ENCODE data around the gene PTPRE. TPM values are rescaled to one million over a fixed set of nuclear protein-coding genes. Genes with fewer than 3 reads are reported as not detected.
"Not testable (repeated sequence)": the region's sequence is repeated elsewhere in the genome, so short reads cannot be mapped to it uniquely, and the experiment has no call there.

The PTPRE gene
- total RNA-seq, 1 donor from 2014 or later: 3.6 TPM

DNA sequence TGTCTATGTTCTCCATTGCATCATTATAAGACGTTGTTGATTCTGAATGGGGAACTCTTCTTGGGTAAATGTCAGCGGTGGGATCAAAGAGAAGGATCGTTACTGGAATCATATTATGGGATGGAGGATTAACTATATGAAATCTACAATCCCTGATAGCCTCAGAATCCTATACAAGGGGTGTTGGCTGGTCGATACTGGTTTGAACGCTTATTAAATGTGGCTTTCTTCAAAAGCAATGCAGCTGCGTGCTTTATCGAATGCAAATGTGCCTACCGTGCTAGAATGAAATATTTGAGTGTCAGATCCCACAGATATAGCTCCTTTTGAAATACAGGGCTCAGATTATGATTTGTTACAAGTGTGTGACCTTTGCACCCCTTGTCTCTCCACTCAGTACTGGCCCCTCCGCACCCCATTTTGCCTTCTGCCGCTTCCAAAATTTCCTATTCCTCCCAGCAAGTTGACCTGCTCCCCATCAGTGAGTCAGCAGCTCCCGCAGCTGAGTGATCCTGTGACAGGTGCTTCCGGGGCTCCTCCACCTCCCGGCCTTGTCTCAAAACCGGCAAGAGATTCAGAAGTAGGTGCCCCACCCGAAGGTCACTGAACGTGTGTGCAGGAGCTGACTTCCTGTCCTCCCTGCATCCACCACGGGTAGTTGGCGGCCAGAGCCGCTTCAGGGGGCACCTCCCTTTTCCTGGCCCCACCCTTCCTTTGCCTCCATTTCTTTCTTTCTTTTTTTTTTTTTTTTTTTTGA lies 76.6 kb downstream of the PTPRE start:
- H3K27ac Mint-ChIP-seq: no peak overlapping the region
- no peaks in the 10 kb centered on the region for H3K4me1 Mint-ChIP-seq (ENCODE audit: unreplicated experiment)
- TF ChIP-seq CTCF (conservative IDR thresholded peaks at IDR 0.05): no peak
- no peak for DNase-seq (ENCODE audit: extremely low spot score, unreplicated experiment)
- no peaks in the 10 kb centered on the region for H3K27me3 Mint-ChIP-seq
- H3K4me3 Mint-ChIP-seq: no peak overlapping the region
- no peaks in the 10 kb centered on the region for H3K36me3 Mint-ChIP-seq
- peaks cover 10% of the 10 kb centered on the region for H3K9me3 Mint-ChIP-seq

GRCh38 chr10:127984945-127985344 lies 78.0 kb downstream of the PTPRE start:
- DNase-seq (ENCODE audit: extremely low spot score, unreplicated experiment): no peak
- Mint-ChIP-seq H3K4me1 (ENCODE audit: unreplicated experiment) (peaks cover 7% of the 10 kb centered on the region), H3K27me3 (no peaks in the 10 kb centered on the region), H3K9me3 (peaks cover 8% of the 10 kb centered on the region), H3K36me3 (no peaks in the 10 kb centered on the region), H3K27ac (no peak overlapping the region), H3K4me3 (no peak overlapping the region)
- TF ChIP-seq CTCF (conservative IDR thresholded peaks at IDR 0.05): no peak

DNA sequence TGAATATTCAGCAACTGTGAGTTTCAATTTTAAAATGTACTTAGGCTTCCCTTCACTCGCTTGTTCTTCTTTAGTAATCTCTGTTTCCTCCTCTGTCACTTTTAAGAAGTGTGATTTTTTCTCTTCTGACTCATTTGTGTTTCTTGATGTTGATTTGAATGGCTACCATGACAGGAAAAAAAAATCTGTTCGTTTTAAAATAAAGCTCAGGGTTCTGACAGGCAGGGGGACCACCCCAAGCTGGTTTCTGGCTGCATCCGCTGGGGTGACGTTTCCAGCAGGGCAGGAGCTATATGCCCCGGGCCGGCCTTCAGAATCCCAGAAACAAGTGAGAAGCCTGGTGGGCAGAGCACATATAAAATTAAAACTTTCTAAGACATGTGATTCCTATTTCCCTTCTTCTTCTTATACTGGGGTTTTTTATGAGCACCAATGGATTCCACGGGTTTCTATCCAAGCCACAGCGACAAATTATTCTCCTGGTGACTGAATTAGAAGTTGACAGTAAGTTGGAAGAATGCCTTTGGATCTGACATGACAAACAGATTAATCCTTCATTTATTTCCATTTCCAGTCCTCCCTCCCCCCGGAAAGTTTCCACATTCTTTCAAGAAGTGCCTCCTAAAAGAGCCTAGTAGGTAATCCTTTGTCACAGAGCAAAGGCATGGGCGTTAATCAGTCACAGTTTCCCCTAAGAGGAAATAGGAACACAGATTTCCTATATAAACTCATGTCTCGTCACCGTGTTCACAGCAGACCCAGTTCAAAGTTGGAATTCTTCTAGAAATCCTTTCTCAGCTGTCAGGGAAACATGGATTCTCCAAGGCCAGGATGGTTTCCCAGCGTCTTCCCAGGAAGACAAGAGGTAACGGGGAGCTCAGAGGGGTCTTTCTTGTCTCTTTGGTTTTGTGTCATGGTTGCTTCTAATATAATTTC lies 79.9 kb downstream of the PTPRE start:
- TF ChIP-seq CTCF (conservative IDR thresholded peaks at IDR 0.05): no peak
- no peak overlapping the region for H3K27ac Mint-ChIP-seq
- H3K4me3 Mint-ChIP-seq: no peak overlapping the region
- peaks cover 3% of the 10 kb centered on the region for H3K9me3 Mint-ChIP-seq
- no peaks in the 10 kb centered on the region for H3K36me3 Mint-ChIP-seq
- H3K4me1 Mint-ChIP-seq (ENCODE audit: unreplicated experiment): peaks cover 13% of the 10 kb centered on the region
- no peak for DNase-seq (ENCODE audit: extremely low spot score, unreplicated experiment)
- H3K27me3 Mint-ChIP-seq: no peaks in the 10 kb centered on the region

GRCh38 chr10:127987467-127988380 lies 80.8 kb downstream of the PTPRE start:
- no peak overlapping the region for H3K4me3 Mint-ChIP-seq
- TF ChIP-seq CTCF (conservative IDR thresholded peaks at IDR 0.05): no peak
- H3K36me3 Mint-ChIP-seq: no peaks in the 10 kb centered on the region
- peaks cover 13% of the 10 kb centered on the region for H3K4me1 Mint-ChIP-seq (ENCODE audit: unreplicated experiment)
- H3K27me3 Mint-ChIP-seq: no peaks in the 10 kb centered on the region
- peaks cover 3% of the 10 kb centered on the region for H3K9me3 Mint-ChIP-seq
- DNase-seq (ENCODE audit: extremely low spot score, unreplicated experiment): no peak
- H3K27ac Mint-ChIP-seq: no peak overlapping the region

GRCh38 chr10:127989481-127990012 lies 82.6 kb downstream of the PTPRE start:
- no peaks in the 10 kb centered on the region for H3K27me3 Mint-ChIP-seq
- no peak overlapping the region for H3K4me3 Mint-ChIP-seq
- peaks cover 3% of the 10 kb centered on the region for H3K9me3 Mint-ChIP-seq
- H3K4me1 Mint-ChIP-seq (ENCODE audit: unreplicated experiment): peaks cover 16% of the 10 kb centered on the region
- DNase-seq (ENCODE audit: extremely low spot score, unreplicated experiment): no peak
- no peak for TF ChIP-seq CTCF (conservative IDR thresholded peaks at IDR 0.05)
- H3K36me3 Mint-ChIP-seq: no peaks in the 10 kb centered on the region
- no peak overlapping the region for H3K27ac Mint-ChIP-seq

- not testable (repeated sequence) for H3K9me3 Mint-ChIP-seq; H3K27me3 Mint-ChIP-seq; DNase-seq (ENCODE audit: extremely low spot score, unreplicated experiment); H3K36me3 Mint-ChIP-seq; H3K4me3 Mint-ChIP-seq; H3K27ac Mint-ChIP-seq
- H3K4me1 Mint-ChIP-seq (ENCODE audit: unreplicated experiment): peaks cover 16% of the 10 kb centered on the region
Measured at GRCh38 chr10:127990132-127990788, 83.4 kb downstream of the PTPRE start.

Data from type B pancreatic cell (in vitro differentiated cells).